22Rv1 (cell line): Measurements from ENCODE around the gene IRX2.

Experiments
- CTCF ChIP-seq: fragments of 450-650 bp; IDR thresholded peaks from 2 replicates; pipeline ENCODE4 v1.5.1; 2017; ENCODE audit warnings: mild to moderate bottlenecking
- ZFX ChIP-seq: fragments of 450-650 bp; IDR thresholded peaks from 2 replicates; pipeline ENCODE4 v1.6.1; 2017; ENCODE audit warnings: antibody characterized with exemption, borderline replicate concordance

GRCh38 chr5:2698581-2698980 is 52.9 kb downstream of the IRX2 start:
- TF ChIP-seq CTCF = no peak
- TF ChIP-seq ZFX = no peak
